ENCODE results near the gene LMTK2. TPM values are rescaled to one million over a fixed set of nuclear protein-coding genes. Genes with fewer than 3 reads are reported as not detected.

The LMTK2 gene
- total RNA-seq, 2 experiments from 2014 or later: 30.3 to 31.7 TPM

DNA sequence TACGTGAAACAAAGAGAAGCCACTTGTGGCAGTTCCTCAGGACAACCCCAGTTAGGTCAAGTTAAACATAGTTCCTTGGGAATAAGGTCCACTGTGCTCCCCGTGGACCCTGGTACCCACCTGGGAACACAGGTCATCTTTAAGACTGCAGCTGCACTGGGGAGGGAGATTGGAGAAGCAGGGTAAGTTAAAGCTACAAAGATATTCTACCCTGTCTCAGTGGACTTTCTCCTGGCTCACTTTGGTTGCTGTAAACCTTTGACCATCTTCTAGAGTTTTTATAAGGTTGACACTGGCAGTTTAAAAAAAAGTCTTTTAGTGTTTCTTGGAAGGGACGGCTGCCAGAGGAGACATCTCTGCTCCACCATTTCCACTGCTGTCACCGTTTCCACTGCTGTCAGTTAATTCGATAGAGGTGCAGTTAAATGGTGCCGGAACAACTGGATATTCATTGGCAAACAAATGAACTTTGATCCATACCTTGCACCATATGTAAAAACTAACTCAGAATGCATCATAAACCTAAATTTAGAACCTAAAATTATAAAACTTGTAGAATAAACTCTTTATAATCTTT is 42.5 kb downstream of the LMTK2 start:
- Mint-ChIP-seq H3K4me3 (no peak overlapping the region), H3K27ac (no peak overlapping the region), H3K27me3 (no peaks in the 10 kb centered on the region), H3K36me3 (ENCODE audit: low read depth) (peaks cover 88% of the 10 kb centered on the region), H3K9me3 (peaks cover 3% of the 10 kb centered on the region), H3K4me1 (ENCODE audit: low read depth) (no peaks in the 10 kb centered on the region)
- DNase-seq (no peak), ATAC-seq (ENCODE audit: poor library complexity) (no peak)
- Histone ChIP-seq H3K4me1 (ENCODE audit: insufficient read depth, low read length) (no peaks in the 10 kb centered on the region), H3K27ac (ENCODE audit: low read depth in 1 of 2, low read length in 2 of 2) (no peak overlapping the region), H3K36me3 (ENCODE audit: insufficient read depth, low read length) (peaks cover 54% of the 10 kb centered on the region), H3K4me3 (ENCODE audit: low read length) (no peak overlapping the region), H3K27me3 (ENCODE audit: control insufficient read depth in 1 of 2, insufficient read depth in 2 of 2, low read length in 2 of 2) (no peaks in the 10 kb centered on the region), H3K9me3 (ENCODE audit: control insufficient read depth in 1 of 2, insufficient read depth in 1 of 2, low read length in 2 of 2) (no peaks in the 10 kb centered on the region)
- ChIA-PET CTCF (no interaction called here), POLR2A (no interaction called here)
- intact Hi-C loops (cut with DNase I, micrococcal nuclease): no loop called here
- no peak for TF ChIP-seq CTCF (IDR thresholded peaks at IDR 0.05)

- H3K9me3 Mint-ChIP-seq: no peaks in the 10 kb centered on the region
- intact Hi-C loops (cut with DNase I, micrococcal nuclease): no loop called here
- Histone ChIP-seq H3K27ac (ENCODE audit: low read depth in 1 of 2, low read length in 2 of 2) (no peak overlapping the region), H3K27me3 (ENCODE audit: control insufficient read depth in 1 of 2, insufficient read depth in 2 of 2, low read length in 2 of 2) (no peaks in the 10 kb centered on the region), H3K4me1 (ENCODE audit: insufficient read depth, low read length) (no peaks in the 10 kb centered on the region), H3K4me3 (ENCODE audit: low read length) (no peak overlapping the region), H3K9me3 (ENCODE audit: control insufficient read depth in 1 of 2, insufficient read depth in 1 of 2, low read length in 2 of 2) (no peaks in the 10 kb centered on the region), H3K36me3 (ENCODE audit: insufficient read depth, low read length) (peaks cover 62% of the 10 kb centered on the region)
- no peaks in the 10 kb centered on the region for H3K4me1 Mint-ChIP-seq (ENCODE audit: low read depth)
- ChIA-PET POLR2A (no interaction called here), CTCF (no interaction called here)
- no peak for TF ChIP-seq CTCF (IDR thresholded peaks at IDR 0.05)
- H3K27me3 Mint-ChIP-seq: no peaks in the 10 kb centered on the region
- DNase-seq (no peak), ATAC-seq (ENCODE audit: poor library complexity) (no peak)
- H3K36me3 Mint-ChIP-seq (ENCODE audit: low read depth): peaks cover 88% of the 10 kb centered on the region
- H3K27ac Mint-ChIP-seq: no peak overlapping the region
- H3K4me3 Mint-ChIP-seq: no peak overlapping the region
These were observed 45.2 kb downstream of the LMTK2 start for GRCh38 chr7:98151884-98152283.

GRCh38 chr7:98156700-98157099 is 50.0 kb downstream of the LMTK2 start:
- Mint-ChIP-seq H3K9me3 (no peaks in the 10 kb centered on the region), H3K27me3 (no peaks in the 10 kb centered on the region), H3K4me1 (ENCODE audit: low read depth) (no peaks in the 10 kb centered on the region), H3K4me3 (no peak overlapping the region), H3K36me3 (ENCODE audit: low read depth) (peaks cover 83% of the 10 kb centered on the region), H3K27ac (no peak overlapping the region)
- no peaks in the 10 kb centered on the region for H3K4me1 ChIP-seq (ENCODE audit: insufficient read depth, low read length)
- ATAC-seq (ENCODE audit: poor library complexity) (no peak), DNase-seq (no peak)
- peaks cover 55% of the 10 kb centered on the region for H3K36me3 ChIP-seq (ENCODE audit: insufficient read depth, low read length)
- no peaks in the 10 kb centered on the region for H3K9me3 ChIP-seq (ENCODE audit: control insufficient read depth in 1 of 2, insufficient read depth in 1 of 2, low read length in 2 of 2)
- H3K4me3 ChIP-seq (ENCODE audit: low read length): no peak overlapping the region
- TF ChIP-seq CTCF (IDR thresholded peaks at IDR 0.05): no peak
- intact Hi-C loops (cut with DNase I, micrococcal nuclease): no loop called here
- H3K27me3 ChIP-seq (ENCODE audit: control insufficient read depth in 1 of 2, insufficient read depth in 2 of 2, low read length in 2 of 2): no peaks in the 10 kb centered on the region
- H3K27ac ChIP-seq (ENCODE audit: low read depth in 1 of 2, low read length in 2 of 2): no peak overlapping the region
- CTCF ChIA-PET: interaction anchor here (0.7 kb wide), 1 partner anchor 47 kb away, joined by 3 read pairs; no protein-coding TSS in a partner anchor
- POLR2A ChIA-PET: no interaction called here

Data from CD4-positive, alpha-beta T cell (primary cell).